HG02642 (cell line): ENCODE results near the gene SLCO2B1.

Experiments
- ATAC-seq: cut with Tn5 transposase; IDR thresholded peaks from one replicate; pipeline ENCODE4 v1.9.1; 2021; ENCODE audit warnings: mild to moderate bottlenecking; ENCODE audit not compliant: unreplicated experiment, poor library complexity

Gene SLCO2B1

GRCh38 chr11:75160220-75160757, 9.4 kb downstream of the SLCO2B1 start:
- no peak for ATAC-seq

- ATAC-seq = no peak
Observed at GRCh38 chr11:75160880-75161279, 10.0 kb downstream of the SLCO2B1 start.

GRCh38 chr11:75161506-75162095, 10.7 kb downstream of the SLCO2B1 start:
- ATAC-seq = no peak

GRCh38 chr11:75162954-75163353, 12.0 kb downstream of the SLCO2B1 start:
- ATAC-seq = no peak

GRCh38 chr11:75163921-75164849, 13.3 kb downstream of the SLCO2B1 start:
- no peak for ATAC-seq

- no peak for ATAC-seq
Observed at GRCh38 chr11:75165721-75166120, 14.8 kb downstream of the SLCO2B1 start.

- no peak for ATAC-seq
Observed at GRCh38 chr11:75166791-75167190, 15.9 kb downstream of the SLCO2B1 start.

- ATAC-seq = no peak
Observed at GRCh38 chr11:75167617-75168016, 16.7 kb downstream of the SLCO2B1 start.

GRCh38 chr11:75169101-75169885, 18.4 kb downstream of the SLCO2B1 start:
- ATAC-seq = no peak

- no peak for ATAC-seq
Observed at GRCh38 chr11:75170516-75171201, 19.8 kb downstream of the SLCO2B1 start.

- ATAC-seq = no peak
Observed at GRCh38 chr11:75173336-75173735, 22.4 kb downstream of the SLCO2B1 start.

- ATAC-seq = no peak
Observed at GRCh38 chr11:75174781-75175370, 24.0 kb downstream of the SLCO2B1 start.

GRCh38 chr11:75182664-75183063, 31.8 kb downstream of the SLCO2B1 start:
- no peak for ATAC-seq

- no peak for ATAC-seq
Observed at GRCh38 chr11:75184051-75184450, 33.1 kb downstream of the SLCO2B1 start.

GRCh38 chr11:75184757-75185425, 34.0 kb downstream of the SLCO2B1 start:
- no peak for ATAC-seq

GRCh38 chr11:75185866-75186265, 35.0 kb downstream of the SLCO2B1 start:
- no peak for ATAC-seq

GRCh38 chr11:75186999-75187398, 36.1 kb downstream of the SLCO2B1 start:
- ATAC-seq = no peak

- ATAC-seq = no peak
Observed at GRCh38 chr11:75188671-75189070, 37.8 kb downstream of the SLCO2B1 start.

GRCh38 chr11:75189108-75189507, 38.2 kb downstream of the SLCO2B1 start:
- no peak for ATAC-seq
